Measurements from ENCODE around the gene SEC14L2. TPM values are rescaled to one million over a fixed set of nuclear protein-coding genes. Genes with fewer than 3 reads are reported as not detected.

The SEC14L2 gene
- total and polyA plus RNA-seq, 2 of the 8 experiments (the other 6 are each of a cell fraction or from before 2014, with no cell fraction given): 2.8 to 3.2 TPM

DNA sequence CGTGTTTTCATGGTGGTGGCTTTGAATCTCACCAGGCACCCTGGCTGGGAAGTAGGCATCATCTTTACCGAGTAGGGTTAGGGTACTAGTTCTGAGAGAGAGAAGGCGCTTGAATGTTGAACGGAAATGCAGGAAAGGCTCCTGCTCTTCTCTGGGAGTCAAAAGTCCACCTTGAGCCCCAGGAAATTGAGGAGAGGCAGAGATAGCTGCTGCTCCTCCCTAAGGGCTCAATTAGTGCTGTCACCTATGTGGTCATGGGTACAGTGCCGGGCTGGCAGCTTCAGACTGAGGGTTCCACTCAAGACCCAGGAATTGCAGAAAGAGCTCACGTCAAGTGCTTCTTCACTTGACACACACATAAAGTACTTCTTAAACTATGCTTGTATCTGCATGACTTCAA is 38.3 kb upstream of the SEC14L2 start:
- 83% methylated on average over 6 of the region's 6 CpGs; no CpG with 5 or more reads in 1 of the 2 experiments for WGBS, 2 experiments (ENCODE audit: extremely low coverage in 1 of 2, insufficient coverage in 1 of 2, insufficient read length in 1 of 2, insufficient replicate concordance in 2 of 2, low coverage in 1 of 2, low lambda C conversion rate in 2 of 2, missing lambda C conversion rate in 1 of 2)
- Histone ChIP-seq H3K27ac (ENCODE audit: low read depth, low read length) (no peak overlapping the region), H3K9ac (replicated peaks in 1 of 4; ENCODE audit: extremely low read depth in 1 of 4, low read depth in 3 of 4, low read length in 3 of 4) (no peak overlapping the region; a peak in 1 of 7 replicates), H4K91ac (replicated peaks; ENCODE audit: insufficient read length, low read length) (no peak overlapping the region), H2AFZ (ENCODE audit: low read length) (no peak overlapping the region), H2BK12ac (ENCODE audit: low read depth, low read length) (no peak overlapping the region), H4K5ac (ENCODE audit: insufficient read length, low read depth, low read length) (no peak overlapping the region), H4K8ac (ENCODE audit: extremely low read depth, insufficient read depth, low read length) (no peak overlapping the region), H2BK15ac (ENCODE audit: low read length) (peak overlapping the region; percentile 53; the same call in 1 of the 2 replicates), H3K56ac (replicated peaks; ENCODE audit: insufficient read length, low read depth, low read length) (no peak overlapping the region), H3K4me2 (ENCODE audit: insufficient read depth in 1 of 2, low read depth in 2 of 2, low read length in 2 of 2) (peak overlapping the region; percentile 61 to 70; a peak in 1 of 4 replicates), H3K18ac (ENCODE audit: extremely low read depth, low read length) (no peak overlapping the region), H3K36me3 (ENCODE audit: control insufficient read depth in 2 of 4, insufficient read depth in 4 of 4, low read length in 3 of 4) (peaks cover 0 to 3% (median under 1%) of the 10 kb centered on the region in 4 experiments; a peak in 1 of 8 replicates), H3K79me2 (ENCODE audit: control insufficient read depth in 1 of 2, insufficient read depth in 2 of 2, low read length in 2 of 2) (peaks cover 15 to 31% of the 10 kb centered on the region in 2 experiments), H3K9me3 (ENCODE audit: insufficient read depth in 2 of 2, low read depth in 1 of 2, low read length in 1 of 2) (no peaks in the 10 kb centered on the region), H3K79me1 (ENCODE audit: low read depth, low read length) (peaks cover 17% of the 10 kb centered on the region), H3K14ac (ENCODE audit: insufficient read length) (no peak overlapping the region), H4K20me1 (replicated peaks in 1 of 2; ENCODE audit: control insufficient read depth in 1 of 2, insufficient read depth in 2 of 2, low read length in 2 of 2) (peaks cover 5 to 11% of the 10 kb centered on the region in 2 experiments), H3K27me3 (replicated peaks in 1 of 4; ENCODE audit: control insufficient read depth in 3 of 4, extremely low read depth in 1 of 4, insufficient read depth in 3 of 4, low read length in 3 of 4) (no peaks in the 10 kb centered on the region), H3K23me2 (ENCODE audit: low read depth, low read length) (peaks cover 2% of the 10 kb centered on the region; the same call in 1 of the 2 replicates), H3K4me3 (ENCODE audit: extremely low read depth in 1 of 4, insufficient read depth in 2 of 4, low read depth in 3 of 4, low read length in 4 of 4) (no peak overlapping the region), H2BK5ac (ENCODE audit: low read depth, low read length) (no peak overlapping the region), H3K4ac (replicated peaks; ENCODE audit: insufficient read length, low read depth, low read length) (no peak overlapping the region), H2AK5ac (ENCODE audit: low read depth, low read length) (no peak overlapping the region), H3K23ac (ENCODE audit: insufficient read length) (no peak overlapping the region), H3K4me1 (replicated peaks in 1 of 4; ENCODE audit: control insufficient read depth in 3 of 4, insufficient read depth in 4 of 4, low read length in 3 of 4) (peaks cover 3 to 19% (median 11%) of the 10 kb centered on the region in 4 experiments), H2BK20ac (ENCODE audit: low read length) (no peak overlapping the region), H2BK120ac (replicated peaks; ENCODE audit: low read depth, low read length) (no peak overlapping the region)
- FAIRE-seq: no peak
- TF ChIP-seq JUN (IDR thresholded peaks at IDR 0.05; ENCODE audit: low read depth, low read length): no peak
- TF ChIP-seq SP2 (IDR thresholded peaks at IDR 0.05; ENCODE audit: low read length): no peak
- DNase-seq (ENCODE audit: low read depth in 1 of 2, low spot score in 2 of 2): no peak
- ChIA-PET POLR2A (ENCODE audit: partially characterized antibody) (interaction anchor here (0.8 to 11.5 kb wide), 8 partner anchors 9 to 68 kb away, joined by 3 to 129 read pairs (median 4); partner anchors contain the start of gene TBC1D10A), CTCF (ENCODE audit: partially characterized antibody) (interaction anchor here (0.8 to 1.8 kb wide), 13 partner anchors 11 to 99 kb away, joined by 3 to 6 read pairs (median 3); partner anchors contain the start of genes RNF215 and TBC1D10A)
